ENCODE data around the gene SETBP1.
A peak's percentile ranks its signal among the peaks of the same experiment; 100 is the strongest.

Gene SETBP1

DNA sequence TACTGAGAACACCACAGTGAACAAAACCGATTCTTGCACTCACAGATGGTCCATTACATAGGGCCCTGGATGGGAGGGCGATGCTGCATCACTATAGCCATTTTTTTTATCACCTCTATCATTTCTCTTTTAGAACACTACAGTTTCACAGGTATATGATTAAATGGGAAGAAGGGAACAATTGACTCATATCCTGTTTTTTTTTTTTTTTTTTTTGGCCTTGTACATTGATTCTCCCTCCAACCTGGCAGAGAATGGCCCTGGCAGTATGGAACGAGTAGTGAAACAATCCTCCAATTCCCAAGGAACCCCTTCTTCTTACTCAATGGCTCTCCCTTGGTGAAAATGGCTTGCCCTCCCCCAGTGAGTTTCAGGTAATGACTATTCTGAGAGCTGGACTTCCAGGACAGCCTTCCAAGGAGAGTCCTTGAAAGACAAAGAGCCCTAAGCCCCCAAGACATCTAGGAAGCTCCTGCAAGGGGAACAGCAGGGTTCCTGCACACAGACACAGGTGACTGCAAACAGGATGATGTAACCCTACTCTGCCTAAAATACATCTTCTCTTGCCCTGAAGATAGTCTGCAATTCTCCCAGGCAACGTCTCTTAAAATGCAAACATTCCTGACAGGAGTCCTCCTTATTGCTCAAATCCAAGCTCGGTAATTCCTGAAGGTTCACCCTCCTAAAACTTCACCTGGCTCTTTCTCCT, 405.4 kb downstream of the SETBP1 start:
- DNase-seq = no peak

- no peak for DNase-seq
Observed at GRCh38 chr18:45086777-45087176, 406.1 kb downstream of the SETBP1 start.

DNA sequence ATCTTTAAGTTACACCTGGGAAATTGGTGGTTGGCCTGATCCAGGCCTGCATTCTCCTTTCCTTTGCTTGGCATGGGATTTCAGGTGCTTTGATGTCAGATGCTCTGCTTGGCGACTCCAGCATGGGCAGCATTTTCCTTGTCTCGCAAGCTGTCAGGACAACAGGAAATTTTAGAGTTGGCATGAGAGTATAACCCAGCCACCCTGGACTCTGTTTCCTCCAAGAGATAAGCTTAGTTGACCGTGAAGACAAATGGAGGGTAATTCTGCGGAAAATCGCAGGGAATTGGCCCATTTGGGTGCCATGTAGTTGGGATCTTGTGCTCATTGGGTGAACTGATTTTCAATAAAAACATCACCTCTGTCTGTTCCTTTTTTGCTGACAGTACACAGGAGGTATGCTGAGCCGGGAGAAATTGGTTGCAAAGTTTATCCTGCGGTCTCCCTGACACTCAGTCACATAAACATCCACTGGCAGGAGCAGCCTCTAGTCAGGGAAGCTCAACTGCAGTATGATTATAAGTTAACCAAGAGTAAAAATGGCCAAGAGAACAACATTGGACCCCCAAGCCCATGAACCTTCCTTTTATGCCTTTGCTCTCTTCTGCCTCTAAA, 409.9 kb downstream of the SETBP1 start:
- no peak for DNase-seq

DNA sequence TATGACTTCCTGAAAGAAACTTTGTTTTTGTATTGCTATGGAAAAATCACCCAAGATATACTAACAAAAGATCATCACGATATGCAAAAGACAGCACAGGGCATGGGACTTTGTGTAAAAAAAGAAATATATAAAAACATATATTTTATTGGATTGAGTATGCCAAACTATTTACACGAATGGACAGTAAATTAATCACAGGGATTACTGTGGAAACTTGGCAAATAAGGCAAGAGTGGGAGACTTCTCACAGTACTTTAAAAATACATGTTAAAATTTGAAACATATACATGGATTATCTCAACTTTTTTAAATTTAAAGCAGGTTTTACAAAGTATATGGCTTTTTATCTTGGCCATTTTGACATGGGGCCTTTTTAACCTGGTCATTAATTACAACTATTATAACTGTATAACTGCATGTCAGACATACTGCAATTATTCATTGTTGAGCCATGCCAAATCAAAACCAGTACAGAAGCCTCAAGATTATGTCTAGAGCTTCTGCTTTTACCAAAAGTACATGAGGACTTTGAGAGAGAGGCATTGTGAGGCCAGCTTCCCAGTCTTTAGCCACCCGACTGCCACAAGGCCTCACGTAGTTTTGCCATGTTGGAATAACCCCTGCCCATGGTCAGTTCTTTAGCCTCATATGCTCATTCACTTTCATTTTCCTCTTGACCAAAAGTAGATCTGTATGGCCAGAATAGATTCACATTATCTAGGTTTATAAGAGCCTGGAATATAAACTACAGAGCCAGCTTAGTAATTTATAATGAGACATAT, 419.8 kb downstream of the SETBP1 start:
- DNase-seq = peak; percentile 53

DNA sequence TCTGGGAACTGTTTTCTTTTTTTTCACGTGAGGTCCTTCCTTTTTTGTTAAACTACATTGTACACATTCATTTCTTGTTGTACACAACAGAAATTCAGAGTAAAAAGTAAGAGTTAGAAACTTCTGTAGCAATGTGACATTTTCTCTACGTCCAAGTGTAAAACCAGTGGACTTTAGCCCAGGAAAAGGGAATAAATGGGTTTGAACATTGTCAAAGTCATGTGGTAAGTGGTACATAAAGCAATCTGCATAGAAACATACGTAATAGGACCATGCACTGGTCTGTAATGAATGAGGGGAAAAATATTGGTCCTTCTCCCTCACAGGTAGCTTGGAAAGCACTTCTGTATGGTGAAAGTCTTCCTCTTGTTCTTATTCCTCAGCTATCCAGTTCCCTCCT, 421.4 kb downstream of the SETBP1 start:
- no peak for DNase-seq

DNA sequence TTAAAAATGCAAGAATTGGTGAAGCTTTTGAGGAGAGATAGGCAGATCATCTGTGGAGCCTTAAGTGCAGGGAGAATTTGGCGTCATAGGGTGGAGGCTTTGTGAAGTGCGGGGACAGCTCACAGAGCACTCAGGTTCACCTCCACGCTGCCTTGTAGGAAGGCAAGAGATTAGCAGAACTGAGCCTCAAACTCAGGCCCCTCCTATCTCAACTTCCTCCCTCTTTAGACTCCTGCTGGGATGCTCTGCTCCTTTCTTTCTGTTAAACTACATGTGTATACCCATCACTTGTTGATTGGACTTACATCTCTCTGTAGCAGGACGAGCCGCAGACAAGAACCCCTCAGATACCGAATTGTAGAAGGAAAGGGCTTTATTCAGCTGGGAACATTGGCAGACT, 422.2 kb downstream of the SETBP1 start:
- DNase-seq = no peak

- DNase-seq = peak; percentile 40
Observed at GRCh38 chr18:45103319-45104048, 422.8 kb downstream of the SETBP1 start.

GRCh38 chr18:45104049-45104395, 423.3 kb downstream of the SETBP1 start:
- DNase-seq = no peak

- peak; percentile 64 for DNase-seq
Observed at GRCh38 chr18:45106331-45106774, 425.7 kb downstream of the SETBP1 start.

GRCh38 chr18:45107425-45107824, 426.7 kb downstream of the SETBP1 start:
- no peak for DNase-seq

DNA sequence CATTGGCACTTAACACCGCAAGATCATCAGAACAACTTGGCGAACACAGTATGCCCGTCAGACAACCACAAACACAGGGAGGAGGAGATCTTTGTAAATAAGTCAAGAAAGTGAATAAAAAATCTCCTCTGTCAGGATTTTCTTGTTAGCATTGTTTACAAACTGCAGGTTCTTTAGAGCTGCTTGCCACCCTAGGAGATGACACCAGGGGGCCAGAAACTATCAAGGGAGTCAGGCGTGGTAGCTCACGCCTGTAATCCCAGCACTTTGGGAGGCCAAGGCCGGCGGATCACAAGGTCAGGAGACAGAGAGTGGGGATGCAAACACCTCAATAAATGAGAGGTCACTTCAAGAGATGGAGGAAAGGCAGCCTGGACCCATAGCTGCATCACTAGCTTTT, 428.1 kb downstream of the SETBP1 start:
- no peak for DNase-seq

DNA sequence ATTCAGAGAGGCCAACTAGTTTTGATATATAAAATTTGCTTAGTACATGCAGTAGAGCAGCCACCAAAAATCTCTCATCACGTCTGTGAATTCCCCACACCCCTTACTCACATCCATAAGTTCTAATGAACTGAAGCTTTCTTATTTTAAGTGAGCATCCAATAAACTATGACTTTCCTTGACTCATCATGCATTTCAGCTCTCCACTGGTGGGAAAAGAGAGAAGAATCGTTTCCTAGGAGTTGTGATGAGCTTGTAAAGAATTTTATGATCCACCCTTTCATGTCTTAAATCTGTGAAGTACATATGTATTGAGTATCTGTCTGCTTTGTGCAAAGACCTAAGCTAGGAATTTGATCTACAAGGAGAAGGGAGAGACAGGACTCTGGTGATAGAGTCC, 428.6 kb downstream of the SETBP1 start:
- DNase-seq = no peak

- no peak for DNase-seq
Observed at GRCh38 chr18:45109706-45110105, 429.0 kb downstream of the SETBP1 start.

GRCh38 chr18:45110577-45111501, 430.2 kb downstream of the SETBP1 start:
- DNase-seq = peak; percentile 45

DNA sequence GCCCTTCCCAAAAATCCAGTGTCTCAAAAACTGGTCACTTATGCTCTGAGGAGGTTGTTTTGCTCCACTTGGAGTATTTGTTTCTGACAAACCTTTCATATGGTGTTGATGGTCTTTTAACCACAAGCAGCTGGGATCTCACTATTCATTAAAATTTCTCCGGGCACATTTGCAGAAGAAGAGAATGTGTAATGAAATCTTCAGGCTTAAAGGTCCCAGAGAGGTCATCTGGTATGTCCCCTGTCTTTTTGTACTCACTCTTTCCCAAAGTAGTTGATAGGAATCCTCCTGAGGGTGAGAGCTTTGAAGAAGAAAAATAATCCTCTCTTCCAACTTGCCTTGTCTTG, 430.8 kb downstream of the SETBP1 start:
- DNase-seq = no peak

- no peak for DNase-seq
Observed at GRCh38 chr18:45112682-45113081, 432.0 kb downstream of the SETBP1 start.

GRCh38 chr18:45116116-45116515, 435.4 kb downstream of the SETBP1 start:
- DNase-seq = no peak
